ENCODE data around the gene RABAC1. TPM values are rescaled to one million over a fixed set of nuclear protein-coding genes. Genes with fewer than 3 reads are reported as not detected.

Gene RABAC1
- total and polyA plus RNA-seq, 9 of the 15 experiments (the other 6 are each of a cell fraction or from before 2014, with no cell fraction given) = 2.4 to 28.1 (median 9.3) TPM

DNA sequence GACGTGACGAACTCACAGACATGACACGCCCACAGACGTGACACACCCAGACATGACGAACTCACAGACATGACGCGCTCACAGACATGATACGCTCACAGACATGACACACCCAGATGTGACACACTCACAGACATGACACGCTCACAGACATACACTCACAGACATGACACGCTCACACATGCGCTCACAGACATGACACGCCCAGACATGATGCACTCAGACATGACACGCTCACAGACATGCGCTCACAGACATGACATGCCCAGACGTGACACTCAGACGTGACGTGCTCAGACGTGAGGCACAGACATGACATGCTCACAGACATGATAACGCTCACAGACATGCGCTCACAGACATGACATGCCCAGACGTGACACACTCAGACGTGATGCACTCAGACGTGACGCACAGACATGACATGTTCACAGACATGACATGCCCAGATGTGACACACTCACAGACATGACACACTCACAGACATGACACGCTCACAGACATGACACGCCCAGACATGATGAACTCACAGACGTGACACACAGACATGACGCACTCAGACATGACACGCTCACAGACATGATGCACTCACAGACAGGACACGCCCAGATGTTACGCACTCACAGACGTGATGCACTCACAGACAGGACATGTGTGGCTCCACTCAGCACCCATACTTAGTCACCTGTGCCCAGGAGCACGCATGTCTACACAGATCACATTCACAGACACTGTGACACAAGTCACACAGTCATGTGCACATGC lies 39.0 kb downstream of the RABAC1 start (continued):
- TF ChIP-seq ETS2 (tag; IDR thresholded peaks at IDR 0.05; ENCODE audit: borderline replicate concordance, poor library complexity, severe bottlenecking) (no peak), FOXA1 (IDR thresholded peaks at IDR 0.05; ENCODE audit: borderline replicate concordance) (no peak), KDM4B (IDR thresholded peaks at IDR 0.05; ENCODE audit: borderline replicate concordance in 2 of 2, low read depth in 1 of 2) (no peak), MTA2 (IDR thresholded peaks at IDR 0.05; ENCODE audit: low read depth) (no peak), FOXA3 (CRISPR knock-in tag; conservative IDR thresholded peaks at IDR 0.05 in 1 of 2, IDR thresholded peaks at IDR 0.05 in 1 of 2) (0 out of 4 replicates have a peak, but pooled peaks of 1 of the 2 experiments have one; percentile 22), MAFG (tag; conservative IDR thresholded peaks at IDR 0.05) (no peak)

DNA sequence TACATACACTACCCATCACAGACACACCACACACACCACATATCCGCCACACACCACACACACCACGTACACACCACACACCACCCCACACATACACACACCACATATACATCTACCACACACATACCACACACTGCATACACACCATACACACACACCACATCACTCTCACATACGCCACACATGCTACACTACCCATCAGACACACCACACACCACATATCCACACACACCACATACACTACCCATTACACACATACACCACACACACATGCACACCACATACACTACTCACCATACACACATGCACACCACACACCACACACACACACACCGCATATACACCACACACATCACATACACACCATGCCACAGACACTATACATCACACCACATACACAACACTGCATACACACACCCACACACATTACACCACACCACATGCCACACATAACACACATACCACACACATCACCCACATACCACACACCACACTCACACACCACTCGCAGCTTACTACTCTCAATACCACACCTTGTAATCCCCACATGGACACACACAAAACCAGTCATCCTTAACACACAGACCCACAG lies 40.4 kb downstream of the RABAC1 start:
- Histone ChIP-seq H3K4me3 (no peak overlapping the region), H3K4me2 (ENCODE audit: insufficient read depth, low read length) (no peak overlapping the region), H3K9ac (ENCODE audit: insufficient read depth in 1 of 2, low read depth in 2 of 2, low read length in 2 of 2) (no peak overlapping the region), H3K27ac (ENCODE audit: extremely low read depth, low read depth, low read length) (no peak overlapping the region), H4K20me1 (replicated peaks; ENCODE audit: control insufficient read depth, insufficient read depth, low read length) (peaks cover 8% of the 10 kb centered on the region; the same call in 1 of the 2 replicates), H3K9me3 (replicated peaks; ENCODE audit: control insufficient read depth, insufficient read depth, low read depth, low read length) (no peaks in the 10 kb centered on the region; the same call in 1 of the 2 replicates), H3K9me1 (ENCODE audit: control insufficient read depth, insufficient read depth, low read length) (no peaks in the 10 kb centered on the region), H3K4me1 (replicated peaks in 1 of 2; ENCODE audit: control insufficient read depth in 2 of 2, insufficient read depth in 2 of 2, low read length in 2 of 2) (peaks cover 0 to 30% of the 10 kb centered on the region in 2 experiments; a peak in 3 of 5 replicates), H3K27me3 (ENCODE audit: control insufficient read depth in 2 of 2, insufficient read depth in 2 of 2, low read length in 2 of 2) (peaks cover 16 to 42% of the 10 kb centered on the region in 2 experiments), H3K79me2 (ENCODE audit: control insufficient read depth, insufficient read depth, low read length) (no peaks in the 10 kb centered on the region), H2AFZ (ENCODE audit: low read depth, low read length) (no peak overlapping the region), H3K36me3 (ENCODE audit: control insufficient read depth, insufficient read depth, low read length) (no peaks in the 10 kb centered on the region)
- peak; percentile 20 for TF ChIP-seq ARHGAP35 (IDR thresholded peaks at IDR 0.05; ENCODE audit: partially characterized antibody)
- TF ChIP-seq, protein P1, sequence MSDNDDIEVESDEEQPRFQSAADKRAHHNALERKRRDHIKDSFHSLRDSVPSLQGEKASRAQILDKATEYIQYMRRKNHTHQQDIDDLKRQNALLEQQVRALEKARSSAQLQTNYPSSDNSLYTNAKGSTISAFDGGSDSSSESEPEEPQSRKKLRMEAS (CRISPR knock-in tag; IDR thresholded peaks at IDR 0.05) = peak; percentile 18; the same call in 1 of the 2 replicates
- TF ChIP-seq, protein P2, sequence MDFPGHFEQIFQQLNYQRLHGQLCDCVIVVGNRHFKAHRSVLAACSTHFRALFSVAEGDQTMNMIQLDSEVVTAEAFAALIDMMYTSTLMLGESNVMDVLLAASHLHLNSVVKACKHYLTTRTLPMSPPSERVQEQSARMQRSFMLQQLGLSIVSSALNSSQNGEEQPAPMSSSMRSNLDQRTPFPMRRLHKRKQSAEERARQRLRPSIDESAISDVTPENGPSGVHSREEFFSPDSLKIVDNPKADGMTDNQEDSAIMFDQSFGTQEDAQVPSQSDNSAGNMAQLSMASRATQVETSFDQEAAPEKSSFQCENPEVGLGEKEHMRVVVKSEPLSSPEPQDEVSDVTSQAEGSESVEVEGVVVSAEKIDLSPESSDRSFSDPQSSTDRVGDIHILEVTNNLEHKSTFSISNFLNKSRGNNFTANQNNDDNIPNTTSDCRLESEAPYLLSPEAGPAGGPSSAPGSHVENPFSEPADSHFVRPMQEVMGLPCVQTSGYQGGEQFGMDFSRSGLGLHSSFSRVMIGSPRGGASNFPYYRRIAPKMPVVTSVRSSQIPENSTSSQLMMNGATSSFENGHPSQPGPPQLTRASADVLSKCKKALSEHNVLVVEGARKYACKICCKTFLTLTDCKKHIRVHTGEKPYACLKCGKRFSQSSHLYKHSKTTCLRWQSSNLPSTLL (IDR thresholded peaks at IDR 0.05) = no peak
- TF ChIP-seq, protein P3, sequence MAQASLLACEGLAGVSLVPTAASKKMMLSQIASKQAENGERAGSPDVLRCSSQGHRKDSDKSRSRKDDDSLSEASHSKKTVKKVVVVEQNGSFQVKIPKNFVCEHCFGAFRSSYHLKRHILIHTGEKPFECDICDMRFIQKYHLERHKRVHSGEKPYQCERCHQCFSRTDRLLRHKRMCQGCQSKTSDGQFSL (CRISPR knock-in tag; IDR thresholded peaks at IDR 0.05) = 0 out of 2 replicates have a peak, but pooled peaks have one; percentile 22
- TF ChIP-seq, protein P3 (tag; IDR thresholded peaks at IDR 0.05) = no peak
- no TSS peak for BruUV-seq (replicated peaks)
- DNase-seq (ENCODE audit: extremely low read depth in 1 of 4, low spot score in 3 of 4) (no peak), ATAC-seq (no peak), FAIRE-seq (peak; percentile 82)
- intact Hi-C loops (cut with micrococcal nuclease) = no loop called here
- CTCF ChIA-PET (ENCODE audit: low intra/inter-chr PET ratio) = no interaction called here
- 16% methylated on average over 5 of the region's 5 CpGs for WGBS (ENCODE audit: insufficient coverage, low coverage, missing lambda C conversion rate)
- in situ Hi-C loops (cut with MboI) = no loop called here
- POLR2A ChIA-PET = interaction anchor here (1.0 kb wide), 1 partner anchor 30 kb away, joined by 4 read pairs; no protein-coding TSS in a partner anchor
